Tibial nerve (tissue), 3 donors: ENCODE data around the gene EAF2.

Source experiments
- POLR2A ChIP-seq, 2 donors: fragments of 450-650 bp; IDR thresholded peaks; one replicate each; pipeline ENCODE4 v1.6.1; 2017; ENCODE audit warnings: antibody characterized with exemption in 2 of 2, mild to moderate bottlenecking in 2 of 2, moderate library complexity in 2 of 2
- TF ChIP-seq, protein P1 (sequence below), 5 experiments: fragments of 200-600 bp in 3 of 5; fragments of 450-650 bp in 2 of 5; sonication (generic) in 3 of 5; IDR thresholded peaks; one replicate each; pipeline ENCODE4 v1.5.1; 2016 to 2019; ENCODE audit warnings: antibody characterized with exemption in 5 of 5, mild to moderate bottlenecking in 3 of 5, moderate library complexity in 2 of 5

DNA sequence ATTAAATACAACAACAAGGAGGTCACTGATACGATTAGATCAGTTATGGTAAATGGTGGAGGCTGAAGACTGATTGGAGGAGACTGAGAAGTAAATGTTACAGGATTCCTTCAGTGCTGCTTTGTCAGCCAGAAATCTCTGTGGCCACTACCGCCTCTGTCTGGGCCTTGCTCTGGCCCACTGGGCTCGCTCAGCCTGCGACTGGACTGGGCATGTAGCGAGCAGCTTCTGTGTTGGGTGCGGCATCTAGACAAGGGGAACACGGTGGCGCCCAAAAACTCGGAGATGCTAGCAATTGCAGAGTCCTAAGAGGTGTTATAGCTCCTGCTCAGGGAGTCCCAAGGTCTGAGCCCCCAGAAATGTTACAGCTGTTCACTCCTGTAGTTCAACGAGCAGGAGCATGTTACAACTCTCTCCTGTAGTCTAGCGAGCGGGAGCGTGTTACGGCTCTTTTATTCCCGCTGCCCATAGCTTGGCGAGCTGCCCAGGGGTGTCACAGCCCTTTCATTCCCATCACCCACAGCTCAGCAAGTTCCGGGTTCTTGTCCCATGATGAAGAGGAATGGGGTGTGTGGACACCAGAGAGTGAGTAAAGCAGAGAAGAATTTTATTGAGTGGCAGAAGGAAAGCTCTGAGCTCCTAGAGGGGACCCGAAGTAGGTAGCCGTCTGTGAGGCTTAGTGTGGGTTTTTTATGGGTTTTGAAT lies 83.9 kb downstream of the EAF2 start:
- TF ChIP-seq, protein P1, sequence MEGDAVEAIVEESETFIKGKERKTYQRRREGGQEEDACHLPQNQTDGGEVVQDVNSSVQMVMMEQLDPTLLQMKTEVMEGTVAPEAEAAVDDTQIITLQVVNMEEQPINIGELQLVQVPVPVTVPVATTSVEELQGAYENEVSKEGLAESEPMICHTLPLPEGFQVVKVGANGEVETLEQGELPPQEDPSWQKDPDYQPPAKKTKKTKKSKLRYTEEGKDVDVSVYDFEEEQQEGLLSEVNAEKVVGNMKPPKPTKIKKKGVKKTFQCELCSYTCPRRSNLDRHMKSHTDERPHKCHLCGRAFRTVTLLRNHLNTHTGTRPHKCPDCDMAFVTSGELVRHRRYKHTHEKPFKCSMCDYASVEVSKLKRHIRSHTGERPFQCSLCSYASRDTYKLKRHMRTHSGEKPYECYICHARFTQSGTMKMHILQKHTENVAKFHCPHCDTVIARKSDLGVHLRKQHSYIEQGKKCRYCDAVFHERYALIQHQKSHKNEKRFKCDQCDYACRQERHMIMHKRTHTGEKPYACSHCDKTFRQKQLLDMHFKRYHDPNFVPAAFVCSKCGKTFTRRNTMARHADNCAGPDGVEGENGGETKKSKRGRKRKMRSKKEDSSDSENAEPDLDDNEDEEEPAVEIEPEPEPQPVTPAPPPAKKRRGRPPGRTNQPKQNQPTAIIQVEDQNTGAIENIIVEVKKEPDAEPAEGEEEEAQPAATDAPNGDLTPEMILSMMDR (IDR thresholded peaks at IDR 0.05), result no peak
- no peak for TF ChIP-seq POLR2A (IDR thresholded peaks at IDR 0.05)
